Astrocyte of the cerebellum (primary cell): ENCODE measurements around the gene NECTIN4.
"Not testable (repeated sequence)": the region's sequence is repeated elsewhere in the genome, so short reads cannot be mapped to it uniquely, and the experiment has no call there.

Experiments
- DNase-seq: peaks from one replicate; pipeline ENCODE4 v3.0.0-alpha.2; 2011; ENCODE audit warnings: low read depth
- H3K4me3 ChIP-seq: 2 replicates; pipeline ENCODE4 v1.5.1; 2011; ENCODE audit warnings: mild to moderate bottlenecking, low read depth, low read length, moderate library complexity
- CTCF ChIP-seq: IDR thresholded peaks from 2 replicates; pipeline ENCODE4 v1.5.1; 2012; ENCODE audit warnings: low read length, low read depth, moderate library complexity, mild to moderate bottlenecking; ENCODE audit errors: missing control alignments
- in situ Hi-C: cut with HindIII; loops from 2 replicates; pipeline ENCODE4 v1.10.0; 2017; ENCODE audit warnings: low sequenced_read_pairs

NECTIN4 gene

GRCh38 chr1:161119092-161119903 lies 29.9 kb upstream of the NECTIN4 start:
- in situ Hi-C loops, result no loop called here
- H3K4me3 ChIP-seq, result peak overlapping the region; percentile 99
- peak; percentile 58 for TF ChIP-seq CTCF
- peak; percentile 28 for DNase-seq

GRCh38 chr1:161117759-161118581 lies 28.6 kb upstream of the NECTIN4 start, which contains the start of the genes NIT1 and PFDN2:
Gene NIT1, plus strand, starts transcription at chr1:161118105. Its CDS starts 72 bp downstream, at chr1:161118177.
Gene PFDN2, minus strand, starts transcription at chr1:161118037. Its CDS starts 11 bp downstream, at chr1:161118026.
- DNase-seq, result peak; percentile 66
- in situ Hi-C loops, result no loop called here

GRCh38 chr1:161115961-161116360 lies 26.6 kb upstream of the NECTIN4 start:
- H3K4me3 ChIP-seq, in situ Hi-C loops: not testable (repeated sequence)

More at GRCh38 chr1:161117759-161118581, 28.6 kb upstream of the NECTIN4 start, which contains the start of the genes NIT1 and PFDN2:
- peak within 1 kb of the TSS; percentile 99 for H3K4me3 ChIP-seq
- no peak for TF ChIP-seq CTCF

GRCh38 chr1:161115132-161115711 lies 25.9 kb upstream of the NECTIN4 start:
- H3K4me3 ChIP-seq, result no peak overlapping the region
- TF ChIP-seq CTCF, result no peak
- peak; percentile 79 for DNase-seq
- in situ Hi-C loops, result no loop called here

More at GRCh38 chr1:161115961-161116360, 26.6 kb upstream of the NECTIN4 start:
- DNase-seq, result not testable (repeated sequence)

GRCh38 chr1:161114556-161114955 lies 25.2 kb upstream of the NECTIN4 start:
- in situ Hi-C loops, result no loop called here
- no peak overlapping the region for H3K4me3 ChIP-seq
- no peak for TF ChIP-seq CTCF
- no peak for DNase-seq

- TF ChIP-seq CTCF, result no peak
- in situ Hi-C loops, result no loop called here
- no peak for DNase-seq
- no peak overlapping the region for H3K4me3 ChIP-seq
Observed at GRCh38 chr1:161113915-161114314, 24.6 kb upstream of the NECTIN4 start.
